Mesenchymal stem cell (in vitro differentiated cells and primary cell): ENCODE results near the gene NUDT4.

ENCODE experiments used
- DNase-seq: peaks from one replicate; pipeline ENCODE4 v3.0.0-alpha.2; 2013
- H2AFZ ChIP-seq: one replicate; pipeline ENCODE4 v1.6.1; 2013; ENCODE audit warnings: low read depth, mild to moderate bottlenecking, control low read depth, inconsistent platforms, low read length, moderate library complexity
- H2AK5ac ChIP-seq: 2 replicates; pipeline ENCODE4 v1.6.1; 2013; ENCODE audit warnings: low read length, moderate library complexity, mild to moderate bottlenecking, inconsistent platforms; ENCODE audit not compliant: severe bottlenecking
- H2BK120ac ChIP-seq: one replicate; pipeline ENCODE4 v1.6.1; 2013; ENCODE audit warnings: low read depth, mild to moderate bottlenecking, inconsistent platforms, low read length, moderate library complexity
- H2BK12ac ChIP-seq, 2 experiments: one replicate each; pipeline ENCODE4 v1.6.1; 2013; ENCODE audit warnings: inconsistent platforms in 2 of 2, low read length in 2 of 2, mild to moderate bottlenecking in 2 of 2, moderate library complexity in 2 of 2, control low read depth in 1 of 2
- H2BK15ac ChIP-seq: one replicate; pipeline ENCODE4 v1.6.1; 2013; ENCODE audit warnings: mild to moderate bottlenecking, low read depth, inconsistent platforms; ENCODE audit not compliant: poor library complexity, severe bottlenecking
- H2BK5ac ChIP-seq: 2 replicates; pipeline ENCODE4 v1.6.1; 2013; ENCODE audit warnings: low read depth, mild to moderate bottlenecking, low read length, control low read depth, inconsistent platforms; ENCODE audit not compliant: poor library complexity, severe bottlenecking
- H3K14ac ChIP-seq, 2 experiments: one replicate each; pipeline ENCODE4 v1.6.1; 2013; ENCODE audit warnings: inconsistent platforms in 2 of 2, low read length in 2 of 2, control low read depth in 1 of 2, mild to moderate bottlenecking in 1 of 2, moderate library complexity in 1 of 2
- H3K18ac ChIP-seq, 2 experiments: one replicate each; pipeline ENCODE4 v1.6.1; 2013; ENCODE audit warnings: inconsistent platforms in 2 of 2, low read length in 2 of 2, control low read depth in 1 of 2, low read depth in 1 of 2, mild to moderate bottlenecking in 1 of 2
- H3K23ac ChIP-seq, 2 experiments: one replicate each; pipeline ENCODE4 v1.6.1; 2013; ENCODE audit warnings: inconsistent platforms in 2 of 2, low read length in 2 of 2, mild to moderate bottlenecking in 2 of 2, moderate library complexity in 2 of 2, control low read depth in 1 of 2
- H3K27ac ChIP-seq: 2 replicates; pipeline ENCODE4 v1.5.1; 2013; ENCODE audit warnings: mild to moderate bottlenecking, moderate library complexity, low read length, control low read depth, inconsistent platforms; ENCODE audit not compliant: poor library complexity, severe bottlenecking
- H3K27me3 ChIP-seq, 2 experiments: 2 replicates each; pipeline versions ENCODE4 v1.6.1 to v1.7.0; 2013; ENCODE audit warnings: low read length in 2 of 2, mild to moderate bottlenecking in 2 of 2, moderate library complexity in 2 of 2, control low read depth in 1 of 2, inconsistent platforms in 1 of 2; ENCODE audit not compliant: control insufficient read depth in 1 of 2, insufficient read depth in 1 of 2
- H3K36me3 ChIP-seq, 2 experiments: 2 replicates each; pipeline versions ENCODE4 v1.6.1 to v1.7.0; 2013; ENCODE audit warnings: low read length in 2 of 2, control low read depth in 1 of 2, inconsistent platforms in 1 of 2, low read depth in 1 of 2, mild to moderate bottlenecking in 1 of 2; ENCODE audit not compliant: insufficient read depth in 2 of 2, control insufficient read depth in 1 of 2
- H3K4ac ChIP-seq, 2 experiments: one replicate each; pipeline ENCODE4 v1.6.1; 2013; ENCODE audit warnings: inconsistent platforms in 2 of 2, low read length in 2 of 2, mild to moderate bottlenecking in 2 of 2, moderate library complexity in 2 of 2, control low read depth in 1 of 2, low read depth in 1 of 2
- H3K4me1 ChIP-seq: 2 replicates; pipeline ENCODE4 v1.6.1; 2013; ENCODE audit warnings: low read depth, low read length, control low read depth; ENCODE audit not compliant: control insufficient read depth, insufficient read depth
- H3K4me2 ChIP-seq: 2 replicates; pipeline ENCODE4 v1.6.1; 2013; ENCODE audit warnings: low read length, mild to moderate bottlenecking, inconsistent platforms; ENCODE audit not compliant: poor library complexity, severe bottlenecking
- H3K4me3 ChIP-seq, 2 experiments: 2 replicates each; pipeline versions ENCODE4 v1.5.1 to v1.7.0; 2013; ENCODE audit warnings: low read length in 2 of 2, mild to moderate bottlenecking in 2 of 2, control low read depth in 1 of 2, low read depth in 1 of 2; ENCODE audit not compliant: insufficient read depth in 1 of 2
- H3K79me1 ChIP-seq: replicated peaks from 2 replicates; pipeline ENCODE4 v1.6.1; 2013; ENCODE audit warnings: mild to moderate bottlenecking, control low read depth, low read length, inconsistent platforms; ENCODE audit not compliant: poor library complexity, severe bottlenecking
- H3K9ac ChIP-seq: 2 replicates; pipeline ENCODE4 v1.7.0; 2013; ENCODE audit warnings: mild to moderate bottlenecking, low read length, moderate library complexity
- H3K9me3 ChIP-seq: 2 replicates; pipeline ENCODE4 v1.7.0; 2013; ENCODE audit warnings: mild to moderate bottlenecking, low read length; ENCODE audit not compliant: control insufficient read depth
- H4K8ac ChIP-seq: one replicate; pipeline ENCODE4 v1.6.1; 2013; ENCODE audit warnings: inconsistent platforms, mild to moderate bottlenecking, low read length, moderate library complexity
- H4K91ac ChIP-seq: one replicate; pipeline ENCODE4 v1.6.1; 2013; ENCODE audit warnings: mild to moderate bottlenecking, low read length, inconsistent platforms
- WGBS: methylation state at CpG from one replicate; pipeline ENCODE4 v1.1.7; 2013; ENCODE audit warnings: mixed read lengths; 5-methylcytosine and 5-hydroxymethylcytosine counted together

The NUDT4 gene

GRCh38 chr12:93419388-93420034 is 41.8 kb downstream of the NUDT4 start:
- WGBS: 17% methylated on average over 1 of the region's 1 CpG
- no peak overlapping the region for H2BK120ac ChIP-seq

GRCh38 chr12:93422050-93422449 is 44.3 kb downstream of the NUDT4 start:
- Histone ChIP-seq H2AK5ac (no peak overlapping the region), H3K14ac (no peak overlapping the region), H3K36me3 (no peaks in the 10 kb centered on the region), H3K4me2 (no peak overlapping the region), H2BK15ac (no peak overlapping the region), H3K27me3 (no peaks in the 10 kb centered on the region), H2AFZ (no peak overlapping the region), H4K8ac (no peak overlapping the region), H3K4me1 (no peaks in the 10 kb centered on the region), H2BK5ac (no peak overlapping the region), H3K4me3 (no peak overlapping the region), H3K4ac (no peak overlapping the region), H4K91ac (no peak overlapping the region), H3K9me3 (no peaks in the 10 kb centered on the region), H3K9ac (no peak overlapping the region), H3K18ac (no peak overlapping the region), H2BK12ac (no peak overlapping the region), H3K23ac (no peak overlapping the region), H3K27ac (no peak overlapping the region), H3K79me1 (no peaks in the 10 kb centered on the region), H2BK120ac (no peak overlapping the region)
- no peak for DNase-seq
- WGBS: no CpG with 5 or more reads among the region's 2 CpGs

More at GRCh38 chr12:93419388-93420034, 41.8 kb downstream of the NUDT4 start:
- Histone ChIP-seq H2BK5ac (no peak overlapping the region), H3K27me3 (no peaks in the 10 kb centered on the region), H3K4ac (no peak overlapping the region), H3K9me3 (no peaks in the 10 kb centered on the region), H3K4me1 (peaks cover 4% of the 10 kb centered on the region), H3K4me3 (no peak overlapping the region), H3K36me3 (no peaks in the 10 kb centered on the region), H3K27ac (no peak overlapping the region), H3K23ac (no peak overlapping the region), H3K4me2 (no peak overlapping the region), H2BK12ac (no peak overlapping the region), H2BK15ac (no peak overlapping the region), H3K79me1 (peaks cover under 1% of the 10 kb centered on the region), H2AFZ (no peak overlapping the region), H4K8ac (no peak overlapping the region), H3K18ac (no peak overlapping the region), H3K9ac (peak overlapping the region; percentile 41), H4K91ac (no peak overlapping the region), H2AK5ac (no peak overlapping the region), H3K14ac (no peak overlapping the region)
- peak; percentile 72 for DNase-seq

- DNase-seq: no peak
- Histone ChIP-seq H2BK5ac (no peak overlapping the region), H4K8ac (no peak overlapping the region), H2BK15ac (no peak overlapping the region), H2BK120ac (no peak overlapping the region), H3K4me1 (peaks cover 3% of the 10 kb centered on the region), H3K27me3 (no peaks in the 10 kb centered on the region), H3K36me3 (no peaks in the 10 kb centered on the region), H3K4me2 (no peak overlapping the region), H2BK12ac (no peak overlapping the region), H3K4me3 (no peak overlapping the region), H3K18ac (no peak overlapping the region), H2AK5ac (no peak overlapping the region), H3K23ac (no peak overlapping the region), H2AFZ (no peak overlapping the region), H3K9ac (peak overlapping the region; percentile 26), H3K27ac (no peak overlapping the region), H4K91ac (no peak overlapping the region), H3K9me3 (no peaks in the 10 kb centered on the region), H3K14ac (no peak overlapping the region), H3K4ac (no peak overlapping the region), H3K79me1 (no peaks in the 10 kb centered on the region)
- 94% methylated on average over 5 of the region's 8 CpGs for WGBS
Observed at GRCh38 chr12:93425736-93426411, 48.1 kb downstream of the NUDT4 start.

GRCh38 chr12:93426412-93426805 is 48.7 kb downstream of the NUDT4 start:
- Histone ChIP-seq H4K8ac (no peak overlapping the region), H3K27ac (no peak overlapping the region), H2BK12ac (no peak overlapping the region), H3K4ac (no peak overlapping the region), H3K27me3 (no peaks in the 10 kb centered on the region), H3K36me3 (no peaks in the 10 kb centered on the region), H3K79me1 (no peaks in the 10 kb centered on the region), H3K14ac (no peak overlapping the region), H2BK120ac (peak overlapping the region; percentile 19), H2BK15ac (no peak overlapping the region), H3K9me3 (no peaks in the 10 kb centered on the region), H2AFZ (no peak overlapping the region), H3K4me2 (no peak overlapping the region), H4K91ac (no peak overlapping the region), H2BK5ac (no peak overlapping the region), H2AK5ac (no peak overlapping the region), H3K23ac (no peak overlapping the region), H3K4me3 (no peak overlapping the region), H3K18ac (no peak overlapping the region), H3K4me1 (peaks cover 3% of the 10 kb centered on the region), H3K9ac (peak overlapping the region; percentile 26)
- no peak for DNase-seq
- WGBS: 100% methylated on average over 1 of the region's 1 CpG
